Suppressor macrophage treated with lipopolysaccharide for 4 hours (primary cell): Measurements from ENCODE around the gene SSR4.

Source experiments
- DNase-seq: peaks from one replicate; pipeline ENCODE4 v3.0.0-alpha.2; 2020

The SSR4 gene

DNA sequence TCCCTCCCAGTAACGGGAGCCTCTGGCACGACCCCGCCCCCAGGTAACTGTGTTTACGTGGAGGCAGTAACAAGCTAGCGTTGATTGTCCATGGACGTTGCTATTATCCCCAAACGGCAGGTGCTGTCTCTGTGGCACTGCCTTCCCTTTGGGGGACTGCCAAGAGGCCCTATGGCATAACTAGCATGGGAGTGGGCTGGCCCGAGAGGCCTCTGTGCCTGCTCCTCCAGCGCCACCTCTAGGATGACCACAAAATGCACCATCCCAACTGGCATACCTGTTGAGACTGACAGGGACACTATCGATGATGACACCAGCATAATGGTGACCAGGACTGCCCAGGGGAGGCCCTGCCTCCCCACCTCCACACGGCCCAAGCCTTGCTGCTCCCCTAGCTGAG lies 12.2 kb upstream of the SSR4 start:
- DNase-seq = no peak

DNA sequence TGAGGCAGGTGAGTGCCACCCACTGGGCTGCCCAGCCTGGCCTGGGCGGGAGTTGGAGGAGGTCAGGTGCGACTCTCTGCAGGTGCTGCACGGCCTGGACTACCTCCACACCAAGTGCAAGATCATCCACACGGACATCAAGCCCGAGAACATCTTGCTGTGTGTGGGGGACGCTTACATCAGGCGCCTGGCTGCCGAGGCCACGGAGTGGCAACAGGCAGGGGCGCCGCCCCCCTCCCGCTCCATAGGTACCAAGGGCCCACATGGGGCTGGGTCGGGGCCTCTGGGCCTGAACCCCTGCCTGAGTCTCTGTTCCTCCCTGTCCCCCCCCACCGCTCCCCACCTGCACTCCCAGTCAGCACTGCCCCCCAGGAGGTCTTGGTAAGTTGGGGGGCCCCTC lies 11.6 kb upstream of the SSR4 start:
- no peak for DNase-seq

DNA sequence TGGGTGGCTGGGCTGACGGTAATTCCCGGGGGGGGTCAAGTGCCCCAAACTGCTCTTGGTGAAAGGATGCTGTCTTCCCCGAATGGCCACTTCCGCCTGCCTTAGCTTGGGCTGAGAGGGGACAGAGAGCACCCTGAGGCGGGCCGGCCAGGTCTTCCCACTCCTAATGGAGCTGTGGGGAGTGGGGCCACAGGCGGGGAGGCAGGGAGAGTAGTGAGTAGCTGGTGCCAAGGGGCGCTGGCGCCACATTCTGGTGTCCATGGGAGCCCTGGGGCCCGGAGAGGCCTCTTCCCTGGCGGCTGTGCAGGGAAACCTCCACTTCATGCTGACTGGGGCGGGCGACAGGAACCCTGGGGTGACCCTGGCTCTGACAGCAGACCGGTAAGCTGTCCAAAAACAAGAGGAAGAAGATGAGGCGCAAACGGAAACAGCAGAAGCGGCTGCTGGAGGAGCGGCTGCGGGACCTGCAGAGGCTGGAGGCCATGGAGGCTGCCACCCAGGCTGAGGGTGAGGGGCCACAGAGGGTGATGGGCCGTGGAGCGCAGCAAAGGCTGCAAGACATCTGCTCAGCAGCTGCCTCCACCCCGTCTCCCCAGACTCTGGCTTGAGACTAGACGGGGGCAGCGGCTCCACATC lies 11.0 kb upstream of the SSR4 start:
- DNase-seq = no peak

DNA sequence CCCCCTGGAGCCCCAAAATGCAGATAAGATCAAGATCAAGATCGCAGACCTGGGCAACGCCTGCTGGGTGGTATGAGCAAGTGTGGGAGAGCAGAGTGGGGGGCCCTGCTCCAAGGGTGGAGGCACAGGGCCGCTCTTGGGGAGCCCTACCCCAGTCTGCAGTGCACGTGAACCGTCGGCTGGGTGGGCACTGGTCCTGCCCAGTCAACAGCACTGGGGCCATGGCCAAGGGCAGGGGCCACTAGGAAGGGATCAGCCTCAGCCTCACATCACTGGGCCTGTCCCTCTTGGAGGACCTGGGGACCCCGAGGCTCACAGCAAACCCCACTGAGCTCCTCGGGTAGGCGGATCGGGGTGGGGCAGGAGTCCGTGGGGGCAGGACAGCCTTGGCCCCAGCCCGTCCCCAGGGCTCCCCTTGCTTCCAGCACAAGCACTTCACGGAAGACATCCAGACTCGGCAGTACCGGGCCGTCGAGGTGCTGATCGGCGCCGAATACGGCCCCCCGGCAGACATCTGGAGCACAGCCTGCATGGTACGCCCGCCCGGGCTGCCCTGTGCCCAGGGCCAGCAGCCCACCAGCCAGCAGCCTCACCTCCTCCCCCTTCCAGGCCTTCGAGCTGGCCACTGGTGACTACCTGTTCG lies 10.0 kb upstream of the SSR4 start:
- DNase-seq = no peak

DNA sequence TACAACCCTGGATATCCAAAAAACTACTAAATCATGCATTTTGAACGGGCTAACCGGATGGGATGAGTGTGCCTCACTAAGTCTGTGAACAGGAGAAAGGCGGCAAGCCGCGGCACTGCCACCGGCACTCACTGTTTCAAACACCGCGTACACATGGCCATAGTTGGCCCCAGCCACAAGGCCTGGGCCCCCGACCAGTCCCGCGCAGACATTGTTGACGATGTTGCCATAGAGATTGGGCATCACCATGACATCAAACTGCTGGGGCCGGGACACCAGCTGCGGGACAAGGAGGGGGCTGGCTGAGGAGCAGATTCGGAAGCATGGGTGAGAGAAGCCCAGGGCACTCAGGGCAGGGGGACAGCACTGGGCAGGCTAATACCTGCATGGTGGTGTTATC lies 7.8 kb upstream of the SSR4 start:
- DNase-seq = no peak

DNA sequence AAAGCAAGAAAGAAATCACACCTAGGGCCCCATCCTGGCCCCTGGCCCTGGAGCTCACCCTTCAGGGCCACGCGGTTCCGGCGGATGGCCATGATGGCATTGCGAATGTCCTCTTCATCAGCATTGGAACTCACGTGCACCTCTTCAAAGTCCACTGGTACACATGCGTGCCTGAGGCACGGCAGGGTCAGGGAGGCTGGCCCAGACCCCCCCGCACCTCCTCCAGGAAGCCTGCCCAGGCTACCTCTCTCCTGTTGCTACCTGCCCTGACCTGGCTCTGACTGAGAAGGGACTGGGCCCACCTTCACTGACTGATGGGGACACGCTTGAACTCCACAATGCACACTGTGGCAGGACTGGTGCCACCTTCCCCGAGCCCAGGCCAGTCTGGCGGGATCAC lies 4.8 kb upstream of the SSR4 start:
- no peak for DNase-seq

DNA sequence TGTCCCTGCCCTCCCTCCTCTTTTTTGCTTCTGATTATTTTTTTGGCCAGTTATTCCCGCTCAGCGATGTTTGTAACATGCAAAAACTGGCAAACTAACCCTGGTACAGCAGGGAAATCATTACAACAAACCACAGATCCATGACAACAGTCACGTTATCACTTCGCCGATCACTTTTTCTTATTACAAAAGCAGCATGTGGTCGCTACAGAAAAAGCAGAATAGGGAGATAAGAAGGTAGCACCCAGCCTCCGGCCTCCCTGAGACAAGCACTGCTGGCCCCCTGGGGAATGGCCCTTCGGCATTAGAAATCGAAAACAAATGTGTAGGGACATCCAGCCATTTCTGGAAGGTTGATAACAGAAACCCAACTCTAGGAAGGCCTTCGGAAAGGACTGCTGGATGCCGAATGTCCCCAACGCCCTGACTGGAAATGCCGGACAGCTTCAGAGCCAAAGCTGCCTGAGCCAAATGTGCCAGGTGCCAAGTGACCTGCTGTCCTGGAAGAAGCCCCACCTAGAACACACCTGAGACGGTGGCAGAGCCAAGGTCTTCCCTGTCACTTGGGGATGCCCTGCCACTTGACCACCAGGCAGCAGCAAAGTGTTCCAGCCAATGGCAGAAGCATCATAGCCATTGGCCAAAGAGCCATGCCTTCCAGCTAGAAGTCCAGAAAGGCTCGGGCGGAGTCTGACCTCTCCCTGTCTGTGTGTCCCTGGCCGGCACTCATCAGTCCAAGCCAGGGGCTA lies 3.2 kb upstream of the SSR4 start:
- DNase-seq = no peak

DNA sequence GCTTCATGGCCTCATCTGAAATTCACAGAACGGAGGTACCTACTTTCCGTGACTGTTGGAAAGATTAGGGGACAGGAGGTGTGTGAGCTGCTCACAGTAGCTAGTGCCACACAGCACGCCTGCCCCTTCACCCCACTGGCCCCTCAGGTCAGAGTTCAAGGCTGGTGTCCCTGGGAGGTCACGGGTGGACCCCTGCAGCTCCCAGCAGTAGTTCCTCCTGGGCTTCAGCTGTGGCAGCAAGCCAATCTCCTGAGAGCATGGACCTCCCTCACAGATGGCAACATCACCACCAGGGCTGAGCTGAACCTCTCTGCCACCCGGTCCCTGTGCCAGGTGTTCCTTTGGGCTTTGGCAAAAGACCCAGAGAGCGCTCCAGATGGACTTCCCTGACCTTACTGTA lies 2.1 kb upstream of the SSR4 start:
- no peak for DNase-seq

DNA sequence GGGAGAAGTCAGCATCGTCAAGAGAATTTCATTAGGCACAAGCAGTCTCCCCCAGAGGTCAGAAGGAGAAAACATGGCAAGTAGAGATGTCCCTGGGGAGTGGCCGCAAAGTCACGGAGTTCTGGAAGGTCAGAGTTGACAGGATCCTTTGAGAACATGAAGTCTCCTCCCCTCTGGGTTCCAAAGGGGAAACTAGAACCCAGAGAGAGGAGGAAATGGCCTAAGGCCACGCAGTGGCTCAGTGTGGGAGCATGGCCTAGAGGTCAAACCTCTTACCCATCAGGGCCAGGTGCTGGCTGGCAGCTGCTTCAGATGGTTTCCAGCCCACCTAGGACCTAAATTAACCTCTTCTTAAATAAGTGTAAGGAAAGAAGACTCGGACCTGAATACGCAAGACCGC lies 1.2 kb upstream of the SSR4 start:
- peak; percentile 62 for DNase-seq

DNA sequence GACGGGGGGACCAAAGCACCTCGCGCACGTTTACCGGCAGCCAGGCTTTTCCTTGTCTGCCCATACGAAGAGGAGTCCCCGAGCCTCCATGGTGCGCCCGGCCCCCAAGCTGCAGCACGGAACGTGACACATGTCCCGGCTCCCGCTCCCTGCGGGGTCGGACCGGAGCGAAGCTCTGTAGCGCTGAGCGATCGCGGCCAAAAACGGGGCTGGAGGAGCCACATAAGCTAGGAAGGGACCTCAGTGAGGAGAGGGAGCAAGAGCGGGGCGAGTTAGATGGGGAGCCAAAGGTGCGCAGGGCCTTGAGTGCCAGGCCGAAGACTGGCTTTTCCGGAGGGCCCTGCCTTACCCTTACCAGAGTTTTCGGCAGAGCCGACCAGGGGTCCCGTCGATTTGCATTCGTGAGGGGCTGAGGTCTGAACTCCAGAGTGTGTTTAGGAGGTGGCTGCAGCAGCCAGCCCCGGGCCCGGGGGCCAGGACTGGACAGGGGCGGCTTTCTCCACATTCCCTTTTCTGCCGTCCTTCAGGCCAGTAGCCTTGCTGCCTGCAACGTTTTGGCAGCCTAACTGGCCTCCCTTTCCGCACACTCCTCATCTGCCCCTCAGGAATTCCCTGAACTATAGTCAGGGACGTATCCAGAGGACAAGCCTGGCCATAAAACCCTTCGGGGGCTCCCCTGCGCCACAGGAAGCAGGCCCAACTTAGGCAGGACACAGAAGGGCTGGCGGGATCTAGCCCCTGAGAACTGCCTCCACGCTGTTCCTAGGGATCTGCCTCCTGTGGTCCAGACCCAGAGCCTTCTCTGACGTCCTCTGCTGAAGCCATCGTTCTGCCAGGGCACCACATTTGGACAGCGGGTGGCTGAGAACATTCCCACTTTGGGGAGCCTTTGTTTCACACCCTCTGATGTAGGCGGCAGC lies 689 bp downstream of the SSR4 start:
- no peak for DNase-seq

DNA sequence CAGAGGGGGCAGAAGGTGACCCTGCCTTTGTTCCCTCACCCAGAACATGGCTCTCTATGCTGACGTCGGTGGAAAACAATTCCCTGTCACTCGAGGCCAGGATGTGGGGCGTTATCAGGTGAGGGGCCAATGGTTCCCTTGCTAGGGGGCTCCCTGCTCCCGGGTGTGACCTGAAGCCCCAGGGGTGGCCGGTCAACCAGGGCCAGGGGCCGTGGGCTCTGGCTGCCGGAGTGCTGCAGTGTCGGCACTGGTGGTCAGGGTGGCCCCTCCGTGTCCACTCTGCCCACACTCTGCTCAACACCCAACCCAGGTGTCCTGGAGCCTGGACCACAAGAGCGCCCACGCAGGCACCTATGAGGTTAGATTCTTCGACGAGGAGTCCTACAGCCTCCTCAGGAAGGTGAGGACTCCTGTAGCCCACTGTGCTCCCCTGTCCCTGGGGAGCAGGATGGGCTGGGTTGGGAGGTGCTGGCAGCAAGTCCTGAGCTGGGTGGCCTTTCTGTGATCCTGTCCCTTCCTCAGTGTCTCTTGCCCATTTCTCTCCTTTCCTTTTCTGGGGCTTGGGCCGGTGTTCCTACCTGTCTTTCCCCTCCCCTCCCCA lies 3.0 kb downstream of the SSR4 start:
- no peak for DNase-seq

DNA sequence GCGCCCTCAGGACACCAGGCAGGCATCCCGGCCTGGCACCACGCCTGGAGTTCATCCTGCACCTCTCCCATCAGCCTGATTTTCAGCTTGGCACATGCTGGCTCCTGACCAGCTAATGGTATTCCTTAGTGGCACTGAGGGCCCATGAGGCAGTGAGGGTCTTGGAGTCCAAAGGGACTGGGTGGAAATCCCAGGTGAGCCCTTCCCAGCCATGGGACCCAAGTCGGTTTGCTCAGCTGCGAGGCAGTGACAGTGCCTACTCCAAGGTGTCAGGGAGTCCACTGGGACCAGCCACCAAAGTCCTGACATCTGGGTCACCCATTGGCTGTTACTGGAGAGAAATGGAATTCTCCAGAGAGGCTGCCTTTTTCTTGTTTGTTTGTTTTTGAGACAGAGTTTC lies 4.9 kb downstream of the SSR4 start:
- no peak for DNase-seq

DNA sequence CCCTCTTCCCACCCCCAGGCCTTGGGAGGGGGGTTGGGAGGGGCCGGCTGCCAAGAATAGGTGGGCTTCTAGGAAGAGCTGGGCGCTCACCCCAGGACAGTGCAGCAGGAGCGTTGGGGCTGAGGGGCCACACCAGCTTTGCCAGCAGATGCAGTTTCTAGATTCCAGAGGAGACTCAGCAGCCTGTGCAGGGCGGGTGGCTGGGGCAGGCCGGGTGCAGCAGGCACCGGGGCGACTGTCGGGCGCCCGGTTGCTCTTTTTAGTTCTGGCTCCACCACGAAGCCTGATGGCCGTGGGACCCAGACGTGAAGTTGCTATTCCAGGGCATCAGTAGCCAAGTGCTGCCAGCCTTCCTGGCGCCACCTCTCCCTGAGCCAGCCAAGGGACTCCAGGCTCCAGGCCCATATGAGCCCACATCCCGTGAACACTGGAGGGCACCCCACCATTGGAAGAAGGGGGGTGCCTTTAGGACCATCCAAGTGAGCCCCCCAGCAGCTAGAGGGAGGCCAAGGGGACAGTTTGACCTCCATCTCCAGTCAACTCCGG lies 5.8 kb downstream of the SSR4 start:
- no peak for DNase-seq

DNA sequence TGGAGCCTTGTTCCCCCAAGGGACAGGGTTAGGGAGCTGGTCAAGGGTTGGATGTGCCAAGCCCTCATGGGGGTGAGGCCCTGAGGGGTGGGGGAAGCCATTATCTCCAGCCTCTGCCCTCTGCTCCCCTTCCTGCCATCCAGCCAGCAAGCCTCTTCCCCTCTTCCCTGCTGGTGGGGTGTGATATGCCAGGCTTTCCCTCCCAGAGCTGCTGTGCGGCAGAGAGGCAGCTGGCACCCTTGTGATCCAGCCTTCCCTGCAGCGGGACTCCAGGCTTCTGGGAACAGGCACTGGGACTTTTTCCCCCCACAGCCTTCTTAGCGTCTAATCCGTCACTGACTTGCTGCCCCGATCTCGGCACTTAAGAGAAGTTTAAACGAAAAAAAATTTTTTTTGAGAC lies 6.3 kb downstream of the SSR4 start:
- DNase-seq = no peak

DNA sequence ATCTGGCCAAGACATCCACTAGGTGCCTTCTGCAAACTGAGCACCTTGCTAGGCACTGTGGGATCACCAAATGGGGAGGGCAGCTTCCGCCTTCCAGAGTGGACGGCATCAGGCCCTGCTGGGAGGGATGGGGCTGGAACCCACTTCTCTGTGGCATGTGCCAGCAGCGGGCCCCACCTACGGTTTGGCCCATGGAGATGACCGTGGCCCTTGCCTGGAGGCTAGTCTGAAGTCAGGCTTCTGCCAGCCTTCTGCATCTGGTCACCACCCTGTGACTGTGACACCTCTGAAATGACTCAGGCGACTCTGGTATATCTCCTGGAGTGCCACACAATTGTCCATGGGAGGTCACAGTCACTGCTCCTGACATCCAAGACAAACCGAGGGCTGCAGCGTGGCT lies 7.2 kb downstream of the SSR4 start:
- peak; percentile 14 for DNase-seq

DNA sequence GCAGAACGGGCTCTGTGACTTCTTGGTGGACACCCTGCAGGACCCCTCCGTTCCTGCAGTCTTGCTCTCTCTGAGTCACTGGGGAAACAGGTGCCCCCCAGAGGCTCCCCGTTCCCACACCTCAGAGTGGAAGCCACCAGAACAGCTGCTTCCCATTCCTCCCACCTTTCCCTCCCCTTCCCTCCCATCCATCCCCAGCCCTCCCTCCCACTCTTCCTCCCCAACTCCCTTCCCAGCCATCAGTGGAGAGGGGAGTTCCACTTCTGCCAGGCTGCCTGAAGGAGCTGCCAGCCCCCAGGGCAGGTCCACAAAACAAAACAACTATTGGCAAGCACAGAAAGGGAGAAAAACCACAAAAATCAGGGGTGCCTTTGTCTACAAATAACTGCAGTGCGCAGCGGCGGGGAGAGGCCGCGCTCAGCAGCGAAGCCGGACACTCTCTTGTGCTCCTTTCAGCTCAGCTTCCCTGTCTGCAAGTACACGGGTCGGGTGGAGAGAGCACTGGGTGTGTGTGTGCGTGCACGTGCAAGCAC lies 8.1 kb downstream of the SSR4 start:
- no peak for DNase-seq

DNA sequence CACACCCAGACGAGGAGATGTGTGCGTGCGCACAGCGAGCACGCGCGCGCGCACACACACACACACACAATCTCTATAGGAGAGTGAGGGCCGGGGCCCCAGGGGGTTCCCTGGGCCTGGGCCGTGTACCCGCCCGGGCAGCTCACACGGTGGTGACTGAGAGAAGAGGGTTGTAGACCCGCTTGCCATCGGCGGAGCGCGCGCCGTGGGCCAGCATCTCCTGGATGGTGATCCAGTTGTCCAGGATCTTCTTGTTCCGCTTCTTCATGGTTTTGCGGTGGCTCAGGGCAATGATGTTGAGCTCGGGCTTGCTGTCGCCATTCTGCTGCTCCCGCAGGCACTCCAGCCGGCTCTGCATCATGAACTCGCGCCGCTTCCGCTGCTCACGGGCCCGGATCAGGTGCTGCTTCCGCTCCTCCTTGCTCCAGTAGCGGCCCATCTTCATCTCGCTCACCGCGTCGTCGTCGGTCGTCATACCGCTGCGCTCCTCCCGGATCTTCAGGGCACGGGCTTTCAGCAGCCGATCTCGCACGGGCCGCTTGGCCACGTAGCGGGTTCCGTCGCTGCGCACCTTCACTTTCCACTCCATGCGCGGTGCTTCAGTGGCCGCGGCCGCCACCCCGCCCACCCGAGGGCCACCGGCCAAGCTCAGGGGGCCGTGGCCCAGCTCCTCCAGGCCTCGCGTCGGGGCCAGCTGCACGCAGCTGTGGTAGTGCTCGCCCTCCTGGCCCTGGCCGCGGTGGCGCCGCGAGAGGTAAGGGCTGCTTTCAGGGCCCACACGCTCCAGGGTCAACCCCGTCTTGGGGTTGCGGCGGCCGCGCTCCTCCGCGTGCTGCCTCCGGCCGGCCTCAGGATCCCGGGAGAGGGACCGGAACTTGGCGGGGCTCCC lies 9.0 kb downstream of the SSR4 start:
- no peak for DNase-seq

DNA sequence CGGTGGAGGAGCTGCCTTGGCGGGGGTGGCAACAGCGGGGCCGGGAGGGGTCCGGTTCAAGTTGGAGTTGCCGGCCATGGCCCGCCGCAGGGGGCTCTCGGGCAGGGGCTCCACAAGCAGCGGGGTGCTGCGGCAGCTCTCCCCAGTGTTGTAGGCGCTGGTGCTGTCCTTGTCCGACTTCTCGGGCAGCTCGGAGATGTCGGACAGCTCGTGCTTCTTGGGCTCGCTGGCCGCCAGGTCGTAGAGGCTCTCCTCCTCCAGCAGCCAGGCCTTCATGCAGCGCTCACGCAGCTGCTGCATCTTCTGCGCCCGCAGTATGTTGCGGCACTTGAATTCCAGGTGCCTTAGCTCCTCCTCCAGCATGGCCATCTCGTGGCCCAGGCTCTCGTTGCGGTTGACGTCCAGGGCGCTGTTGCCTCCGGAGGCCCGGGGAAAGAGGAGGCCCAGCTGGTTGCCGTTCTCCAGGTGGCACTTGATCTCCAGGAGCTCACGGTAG lies 9.7 kb downstream of the SSR4 start:
- DNase-seq = no peak

DNA sequence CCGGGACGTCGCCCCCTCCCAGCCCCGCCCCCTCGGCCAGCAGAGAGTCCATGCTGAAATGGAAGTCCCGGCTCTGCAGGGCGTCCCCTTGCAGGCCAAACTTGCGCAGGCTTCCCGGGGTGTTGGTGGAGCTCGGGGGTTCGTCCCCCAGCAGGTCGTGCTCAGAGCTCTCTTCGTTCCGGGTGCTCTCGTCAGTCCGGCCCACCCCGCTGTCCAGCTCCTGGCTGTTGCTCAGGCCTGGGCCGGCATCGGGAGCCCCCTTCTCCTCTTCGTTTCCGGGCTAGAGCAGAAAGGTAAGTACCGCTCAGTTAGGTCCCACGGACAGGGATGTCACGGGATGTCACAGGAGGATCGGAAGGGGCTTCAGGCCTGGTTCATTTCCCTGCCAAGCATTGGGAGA lies 10.2 kb downstream of the SSR4 start:
- DNase-seq = no peak

DNA sequence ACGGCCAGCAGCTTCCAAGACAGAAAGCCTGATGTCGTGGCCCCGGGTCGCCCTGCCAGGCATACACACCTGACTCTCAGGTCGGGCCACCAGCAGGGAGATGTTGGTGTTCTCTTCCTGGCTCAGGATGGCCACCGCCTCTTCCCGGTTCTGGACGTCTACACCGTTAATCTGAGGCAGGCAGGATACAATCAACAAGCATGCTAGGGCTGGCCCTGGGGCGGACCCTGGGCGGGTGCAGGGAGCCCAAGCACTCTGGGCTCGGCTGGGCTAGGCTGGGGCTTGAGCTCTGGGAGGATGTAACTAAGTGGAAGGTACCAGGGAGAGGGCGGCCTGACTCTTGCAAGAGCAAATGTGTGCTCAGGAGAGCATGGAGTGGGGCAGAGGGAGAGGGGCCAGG lies 11.0 kb downstream of the SSR4 start:
- DNase-seq = no peak

DNA sequence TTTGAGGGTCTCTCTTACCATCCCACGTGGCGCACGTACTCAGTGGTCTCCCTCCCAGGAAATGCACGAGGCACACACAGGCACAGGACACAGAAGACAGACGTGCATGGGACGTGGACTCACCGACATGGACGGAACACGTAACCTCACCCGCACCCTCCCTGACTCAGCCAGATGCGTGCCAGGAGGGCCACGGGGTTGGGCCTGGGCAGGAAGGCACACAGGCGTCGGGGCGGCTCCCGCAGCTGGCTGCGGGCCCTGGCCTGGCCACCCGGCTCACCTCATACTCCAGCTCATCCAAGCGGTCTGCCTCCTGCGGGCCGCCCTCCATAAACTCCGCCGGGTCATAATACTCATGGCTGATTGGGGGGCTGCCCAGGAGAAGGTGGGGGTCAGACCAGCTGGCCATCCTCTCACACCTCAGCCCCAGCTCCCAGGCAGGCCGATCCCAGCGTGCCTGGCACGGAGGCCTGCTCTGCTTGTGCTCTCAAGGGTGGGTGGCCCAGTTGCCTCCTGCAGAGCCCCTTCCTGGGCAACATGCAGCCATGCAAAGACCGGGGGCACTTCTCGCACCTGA lies 12.6 kb downstream of the SSR4 start:
- DNase-seq = no peak
